Measurements from ENCODE around the gene RANBP2.

- TF ChIP-seq CTCF (IDR thresholded peaks at IDR 0.05) (no peak), POLR2A (IDR thresholded peaks at IDR 0.05) (no peak)
Measured at GRCh38 chr2:108786008-108786353, 66.7 kb downstream of the RANBP2 start.
